Neural progenitor cell (in vitro differentiated cells): ENCODE measurements around the gene HPSE2. TPM values are rescaled to one million over a fixed set of nuclear protein-coding genes. Genes with fewer than 3 reads are reported as not detected.

Experiments used
- DNase-seq: peaks from one replicate; pipeline ENCODE4 v3.0.0-alpha.2; 2016; ENCODE audit warnings: low spot score
- H2AFZ ChIP-seq: fragments of 200-600 bp; sonication (generic); replicated peaks from 2 replicates; pipeline ENCODE4 v1.6.1; 2016; ENCODE audit warnings: antibody characterized with exemption
- H3F3A ChIP-seq: fragments of 200-600 bp; sonication (generic); 2 replicates; pipeline ENCODE4 v1.6.1; 2016; ENCODE audit warnings: antibody characterized with exemption, low read depth
- H3K27ac ChIP-seq: fragments of 200-600 bp; sonication (generic); 2 replicates; pipeline ENCODE4 v1.5.1; 2016; ENCODE audit warnings: mild to moderate bottlenecking
- H3K27me3 ChIP-seq: fragments of 200-600 bp; sonication (generic); 2 replicates; pipeline ENCODE4 v1.6.1; 2016; ENCODE audit warnings: mild to moderate bottlenecking, moderate library complexity
- H3K36me3 ChIP-seq: fragments of 200-600 bp; sonication (generic); 2 replicates; pipeline ENCODE4 v1.5.1; 2016
- H3K4me1 ChIP-seq: fragments of 200-600 bp; sonication (generic); 2 replicates; pipeline ENCODE4 v1.6.1; 2016; ENCODE audit warnings: mixed run types
- H3K4me2 ChIP-seq: fragments of 200-600 bp; sonication (generic); 2 replicates; pipeline ENCODE4 v1.6.1; 2016
- H3K4me3 ChIP-seq: fragments of 200-600 bp; sonication (generic); 2 replicates; pipeline ENCODE4 v1.5.1; 2016
- H3K79me2 ChIP-seq: fragments of 200-600 bp; sonication (generic); 2 replicates; pipeline ENCODE4 v1.6.1; 2016; ENCODE audit warnings: low read depth
- H3K9ac ChIP-seq: fragments of 200-600 bp; sonication (generic); 2 replicates; pipeline ENCODE4 v1.6.1; 2016
- H3K9me3 ChIP-seq: fragments of 200-600 bp; sonication (generic); 2 replicates; pipeline ENCODE4 v1.5.1; 2016; ENCODE audit warnings: low read depth
- H4K20me1 ChIP-seq: fragments of 200-600 bp; sonication (generic); 2 replicates; pipeline ENCODE4 v1.6.1; 2016; ENCODE audit warnings: low read depth
- H3K27ac Mint-ChIP-seq: 3 replicates; pipeline ENCODE4 v1.8.0; 2021; ENCODE audit warnings: mixed read lengths
- H3K27me3 Mint-ChIP-seq: 2 replicates; pipeline ENCODE4 v1.8.0; 2022; ENCODE audit warnings: low read depth, mild to moderate bottlenecking, inconsistent platforms, moderate library complexity, mixed read lengths; ENCODE audit not compliant: insufficient read depth
- H3K36me3 Mint-ChIP-seq: 3 replicates; pipeline ENCODE4 v1.8.0; 2021; ENCODE audit warnings: mixed read lengths
- H3K4me1 Mint-ChIP-seq: 3 replicates; pipeline ENCODE4 v1.8.0; 2021; ENCODE audit warnings: mixed read lengths
- H3K4me3 Mint-ChIP-seq: 3 replicates; pipeline ENCODE4 v1.8.0; 2021; ENCODE audit warnings: mild to moderate bottlenecking, moderate library complexity, mixed read lengths
- H3K9me3 Mint-ChIP-seq: 3 replicates; pipeline ENCODE4 v1.8.0; 2020; ENCODE audit warnings: mixed read lengths
- CTCF ChIP-seq: fragments of 200-600 bp; sonication (generic); IDR thresholded peaks from 2 replicates; pipeline ENCODE4 v1.5.1; 2017; ENCODE audit warnings: antibody characterized with exemption, mild to moderate bottlenecking
- EZH2 ChIP-seq: fragments of 200-600 bp; sonication (generic); IDR thresholded peaks from 2 replicates; pipeline ENCODE4 v1.6.1; 2017; ENCODE audit warnings: antibody characterized with exemption, mild to moderate bottlenecking, moderate library complexity
- EZH2phosphoT487 ChIP-seq: fragments of 200-600 bp; sonication (generic); IDR thresholded peaks from 2 replicates; pipeline ENCODE4 v1.6.1; 2017; ENCODE audit warnings: antibody characterized with exemption
- total RNA-seq: library from RNA; depleted of rRNA; stranded (reverse); fragments of >200 nt; gene quantifications from 2 replicates; pipeline ENCODE4 v1.2.3, GENCODE V29; 2015; ENCODE audit warnings: low replicate concordance

The HPSE2 gene
- total RNA-seq, 1 donor from 2014 or later: 3.4 TPM

- Histone ChIP-seq H3K9ac (no peak overlapping the region), H2AFZ (no peak overlapping the region), H3K4me2 (no peak overlapping the region), H3K27ac (no peak overlapping the region), H3K27me3 (no peaks in the 10 kb centered on the region), H3K36me3 (peaks cover 8% of the 10 kb centered on the region), H3K79me2 (no peaks in the 10 kb centered on the region), H3F3A (no peaks in the 10 kb centered on the region), H3K9me3 (peaks cover 5% of the 10 kb centered on the region), H3K4me3 (no peak overlapping the region), H4K20me1 (no peaks in the 10 kb centered on the region), H3K4me1 (no peaks in the 10 kb centered on the region)
- Mint-ChIP-seq H3K36me3 (peaks cover 43% of the 10 kb centered on the region), H3K27me3 (no peaks in the 10 kb centered on the region), H3K9me3 (peaks cover 14% of the 10 kb centered on the region), H3K4me1 (no peaks in the 10 kb centered on the region), H3K4me3 (no peak overlapping the region), H3K27ac (no peak overlapping the region)
- TF ChIP-seq CTCF: no peak
- TF ChIP-seq EZH2: no peak
- no peak for TF ChIP-seq EZH2phosphoT487
- no peak for DNase-seq
These were observed 801.5 kb downstream of the HPSE2 start for GRCh38 chr10:98433881-98434732.

- no peak for TF ChIP-seq CTCF
- TF ChIP-seq EZH2: no peak
- no peak for TF ChIP-seq EZH2phosphoT487
- Mint-ChIP-seq H3K9me3 (peaks cover 11% of the 10 kb centered on the region), H3K36me3 (peaks cover 41% of the 10 kb centered on the region)
These were observed 802.3 kb downstream of the HPSE2 start for GRCh38 chr10:98433371-98433770.

GRCh38 chr10:98432330-98432729, 803.3 kb downstream of the HPSE2 start:
- TF ChIP-seq CTCF: no peak
- TF ChIP-seq EZH2: no peak
- TF ChIP-seq EZH2phosphoT487: no peak
- H3K79me2 ChIP-seq: no peaks in the 10 kb centered on the region
- H3K9me3 ChIP-seq: peaks cover 5% of the 10 kb centered on the region
- H3K27me3 ChIP-seq: no peaks in the 10 kb centered on the region
- no peak overlapping the region for H2AFZ ChIP-seq
- Mint-ChIP-seq H3K4me3 (no peak overlapping the region), H3K9me3 (peaks cover 9% of the 10 kb centered on the region), H3K4me1 (no peaks in the 10 kb centered on the region), H3K36me3 (peaks cover 37% of the 10 kb centered on the region), H3K27me3 (no peaks in the 10 kb centered on the region), H3K27ac (no peak overlapping the region)
- H3K4me3 ChIP-seq: no peak overlapping the region
- no peak overlapping the region for H3K27ac ChIP-seq
- no peaks in the 10 kb centered on the region for H3F3A ChIP-seq
- no peaks in the 10 kb centered on the region for H3K4me1 ChIP-seq
- H3K4me2 ChIP-seq: no peak overlapping the region
- DNase-seq: no peak
- peaks cover 8% of the 10 kb centered on the region for H3K36me3 ChIP-seq
- H3K9ac ChIP-seq: no peak overlapping the region
- no peaks in the 10 kb centered on the region for H4K20me1 ChIP-seq

More at GRCh38 chr10:98433371-98433770, 802.3 kb downstream of the HPSE2 start:
- H3K4me1 Mint-ChIP-seq: no peaks in the 10 kb centered on the region
- no peak overlapping the region for H3K4me3 Mint-ChIP-seq
- Histone ChIP-seq H4K20me1 (no peaks in the 10 kb centered on the region), H3K27ac (no peak overlapping the region), H3K79me2 (no peaks in the 10 kb centered on the region), H3K9me3 (peaks cover 5% of the 10 kb centered on the region), H3F3A (no peaks in the 10 kb centered on the region), H3K4me1 (no peaks in the 10 kb centered on the region), H3K4me2 (no peak overlapping the region), H3K36me3 (peaks cover 8% of the 10 kb centered on the region), H3K9ac (no peak overlapping the region), H3K4me3 (no peak overlapping the region), H3K27me3 (no peaks in the 10 kb centered on the region), H2AFZ (no peak overlapping the region)
- no peaks in the 10 kb centered on the region for H3K27me3 Mint-ChIP-seq
- DNase-seq: no peak
- no peak overlapping the region for H3K27ac Mint-ChIP-seq
